NCI-H1930 (cell line): ENCODE data around the gene ZNF189.
A peak's percentile ranks its signal among the peaks of the same experiment; 100 is the strongest.

Experiments
- DNase-seq, 2 experiments: peaks; one replicate each; lab custom pipeline; 2025; lab: John Stamatoyannopoulos, UW

Gene ZNF189

DNA sequence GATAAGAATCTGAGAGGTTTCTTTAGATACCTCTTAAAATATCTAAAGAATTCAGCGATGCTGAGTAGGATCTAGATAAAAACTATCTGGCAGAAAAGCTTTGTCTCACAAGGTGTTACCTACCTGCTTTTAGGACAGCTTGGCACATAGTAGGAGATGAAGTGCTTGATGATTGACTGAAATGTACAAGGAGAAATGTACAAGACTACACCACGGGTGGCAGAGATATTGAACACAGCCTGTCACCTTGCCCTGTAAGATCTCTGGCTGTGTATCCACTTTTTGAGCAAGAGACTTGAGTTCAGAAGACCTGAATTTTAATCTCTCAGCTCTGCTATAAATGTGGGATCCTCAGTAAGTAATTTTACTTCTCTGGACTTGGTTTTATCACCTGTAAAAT is 21.2 kb downstream of the ZNF189 start:
- no peak for DNase-seq

DNA sequence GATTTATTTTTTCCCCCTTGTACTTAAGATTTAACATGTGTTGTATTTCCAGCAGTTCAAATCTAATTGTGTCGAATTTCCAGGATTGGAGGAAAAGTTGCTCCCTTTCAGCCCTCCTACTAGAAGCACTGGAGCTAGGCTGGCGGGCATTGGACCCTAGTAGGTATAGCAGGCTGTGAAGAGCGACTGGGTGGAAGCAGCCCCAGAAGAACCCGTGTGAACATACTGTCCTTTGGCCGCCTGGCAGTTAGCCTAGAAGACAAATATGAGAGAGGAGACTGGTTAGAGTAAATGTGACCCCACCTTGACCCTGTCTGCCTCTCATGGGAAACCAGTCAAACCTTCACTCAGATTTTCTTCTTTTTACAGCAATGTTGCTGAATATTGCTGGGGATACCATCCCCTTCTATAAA is 23.0 kb downstream of the ZNF189 start:
- DNase-seq, result no peak

DNA sequence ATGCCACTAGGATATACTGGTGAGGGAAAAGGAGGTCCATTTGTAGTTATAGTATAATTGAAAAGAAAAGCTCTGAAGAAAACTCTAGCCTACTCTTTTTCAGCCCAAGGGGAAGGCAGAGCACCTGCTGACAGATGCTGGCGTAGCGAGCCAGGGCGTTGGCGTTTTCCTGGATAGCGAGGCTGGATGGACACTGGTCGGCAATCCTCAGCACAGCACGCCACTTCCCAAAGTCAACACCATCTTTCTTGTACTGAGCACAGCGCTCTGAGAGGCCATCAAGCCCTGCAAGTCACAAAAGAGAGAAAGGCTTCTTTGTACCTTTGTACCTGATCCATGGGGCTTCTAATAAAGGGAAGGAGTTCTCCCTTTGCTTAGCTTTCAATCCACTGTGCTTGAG is 28.7 kb downstream of the ZNF189 start:
- no peak for DNase-seq

DNA sequence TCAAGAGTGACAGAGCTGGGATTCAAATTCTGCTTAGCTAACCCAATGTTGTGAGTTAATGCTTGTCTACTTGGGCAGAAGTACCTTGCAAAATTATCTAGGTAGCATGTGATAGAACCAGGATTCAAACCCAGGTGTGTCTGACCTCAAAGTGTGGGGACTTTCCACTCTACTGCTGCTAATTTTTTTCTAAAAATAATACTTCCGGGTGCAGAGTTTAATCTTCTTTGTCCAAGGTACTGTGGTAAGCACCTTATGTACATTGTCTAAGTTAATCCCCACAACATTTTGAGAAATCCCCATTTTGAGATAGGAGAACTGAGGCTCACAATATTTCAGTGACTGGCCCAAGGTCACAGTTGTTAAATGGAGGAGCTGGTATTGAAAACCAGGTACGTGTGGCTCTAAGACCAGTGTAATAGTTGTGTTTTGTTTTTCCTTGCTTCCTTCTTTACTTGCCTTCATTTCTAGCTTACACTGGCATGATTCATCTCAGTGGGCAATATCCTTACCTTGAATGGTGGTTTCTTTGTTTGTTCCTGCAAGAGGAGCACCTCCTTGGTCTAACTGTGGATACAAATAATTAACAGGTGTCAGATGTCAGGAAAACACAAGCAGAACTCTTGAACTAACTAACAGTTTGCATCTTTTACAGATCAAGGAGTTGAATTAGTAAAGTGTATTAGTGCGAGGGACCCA is 29.5 kb downstream of the ZNF189 start:
- DNase-seq, result no peak

DNA sequence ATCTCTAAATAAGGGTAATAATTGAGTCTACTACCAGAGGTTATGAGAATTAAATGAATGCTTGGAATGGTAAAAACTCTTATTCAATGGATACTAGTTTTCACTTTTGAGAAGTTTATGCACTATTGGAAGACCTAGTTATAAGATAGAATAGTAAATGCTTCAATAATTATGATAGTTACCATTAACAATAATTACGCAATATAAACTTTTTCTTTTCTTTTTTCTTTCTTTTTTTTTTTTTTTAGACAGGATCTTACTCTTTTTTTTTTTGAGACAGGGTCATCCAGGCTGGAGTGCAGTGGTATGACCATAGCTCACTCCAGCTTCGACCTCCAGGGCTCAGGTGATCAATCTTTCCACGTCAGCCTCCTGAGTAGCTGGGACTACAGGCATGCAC is 30.3 kb downstream of the ZNF189 start:
- no peak for DNase-seq

DNA sequence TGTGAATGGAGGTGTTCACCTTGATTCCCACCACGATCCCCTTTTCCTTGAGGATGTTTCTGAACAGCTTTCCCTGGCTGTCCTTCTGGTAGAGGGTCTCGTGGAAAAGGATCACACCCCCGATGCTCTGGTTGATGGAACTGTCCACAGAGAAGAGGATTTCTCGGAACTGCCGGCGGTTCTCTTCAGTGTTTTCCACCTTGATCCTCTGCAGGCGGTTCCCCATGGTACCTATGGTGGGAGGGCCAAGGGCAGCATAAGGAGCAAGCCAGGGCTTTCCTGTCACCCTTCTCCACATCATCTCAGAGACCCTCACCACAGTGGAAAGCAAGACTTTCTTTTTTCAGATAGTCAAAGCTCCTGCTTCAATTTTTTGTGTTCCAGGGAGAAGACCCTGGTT is 31.1 kb downstream of the ZNF189 start:
- no peak for DNase-seq

DNA sequence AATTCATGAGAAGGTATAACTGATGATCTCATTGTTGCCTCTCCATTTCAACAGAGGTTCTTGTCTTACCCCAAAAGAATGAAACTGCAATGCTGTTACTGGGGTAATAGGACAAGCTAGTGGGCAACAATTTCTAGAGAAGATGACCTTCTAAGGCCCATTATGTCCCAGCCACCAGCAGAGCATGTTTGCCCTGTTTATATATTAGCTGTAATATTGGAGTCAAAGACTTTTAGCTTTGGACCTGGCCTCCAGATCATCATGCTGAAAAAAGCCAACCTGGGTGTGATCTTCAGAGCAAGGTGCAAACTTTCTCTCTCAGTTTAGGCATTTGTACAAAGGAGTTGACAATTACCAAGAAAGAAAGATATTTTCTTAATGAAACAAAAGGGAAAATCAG is 33.5 kb downstream of the ZNF189 start:
- DNase-seq, result no peak

DNA sequence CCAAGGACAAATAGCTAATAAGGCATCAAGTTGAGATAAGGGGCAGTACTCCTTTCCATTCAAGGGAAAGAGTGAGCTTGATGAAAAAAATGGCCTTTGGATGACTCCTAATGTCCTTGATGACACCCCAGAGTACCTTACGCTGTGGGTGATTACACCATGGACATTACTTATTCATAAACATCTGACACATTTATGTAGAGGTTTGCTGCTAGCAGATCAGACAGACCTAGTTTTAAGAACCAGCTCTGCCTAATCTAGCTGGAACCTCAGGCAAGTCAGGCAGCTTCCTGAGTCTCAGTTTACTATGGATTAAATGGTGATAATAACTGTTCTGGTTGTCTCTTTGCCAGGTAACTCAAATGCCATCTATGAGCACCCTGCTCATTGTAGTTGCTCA is 34.1 kb downstream of the ZNF189 start:
- no peak for DNase-seq

DNA sequence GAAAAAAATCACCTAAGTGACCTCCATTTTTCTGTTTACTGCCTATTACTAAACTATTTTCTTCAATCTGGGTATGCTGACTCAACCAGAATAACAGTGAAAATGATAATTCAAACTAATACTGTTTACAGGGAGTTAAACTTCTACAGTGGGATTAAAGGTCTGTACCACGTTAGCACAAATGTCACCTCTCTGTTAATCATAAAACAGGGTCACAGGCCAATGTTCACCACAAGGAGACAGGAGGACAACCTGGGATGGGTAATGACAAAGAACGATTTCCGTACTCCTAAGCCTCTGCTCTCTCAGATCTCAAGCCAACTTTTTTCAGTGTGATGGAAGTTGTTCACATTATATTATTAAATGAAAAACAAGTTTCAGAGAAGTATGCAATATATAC is 34.6 kb downstream of the ZNF189 start:
- DNase-seq, result no peak

DNA sequence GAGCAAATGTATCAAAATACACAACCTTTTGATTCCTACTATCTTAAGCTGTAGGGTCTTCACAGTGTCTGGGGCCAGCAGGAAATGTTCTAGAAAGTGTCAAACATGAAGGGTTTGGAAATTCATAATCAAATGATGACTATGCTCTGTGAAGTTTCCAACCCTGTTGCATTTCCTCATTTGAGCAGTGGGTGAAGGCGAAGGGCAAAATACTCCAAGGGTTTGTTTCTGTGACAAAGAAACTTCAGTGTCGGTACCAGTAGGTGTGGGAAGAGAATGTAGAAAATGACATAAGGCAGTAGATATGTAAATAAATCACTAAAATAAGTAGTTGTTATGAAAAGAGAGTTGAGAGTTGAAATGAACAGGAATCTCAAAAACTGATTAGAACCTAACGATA is 36.3 kb downstream of the ZNF189 start:
- no peak for DNase-seq

DNA sequence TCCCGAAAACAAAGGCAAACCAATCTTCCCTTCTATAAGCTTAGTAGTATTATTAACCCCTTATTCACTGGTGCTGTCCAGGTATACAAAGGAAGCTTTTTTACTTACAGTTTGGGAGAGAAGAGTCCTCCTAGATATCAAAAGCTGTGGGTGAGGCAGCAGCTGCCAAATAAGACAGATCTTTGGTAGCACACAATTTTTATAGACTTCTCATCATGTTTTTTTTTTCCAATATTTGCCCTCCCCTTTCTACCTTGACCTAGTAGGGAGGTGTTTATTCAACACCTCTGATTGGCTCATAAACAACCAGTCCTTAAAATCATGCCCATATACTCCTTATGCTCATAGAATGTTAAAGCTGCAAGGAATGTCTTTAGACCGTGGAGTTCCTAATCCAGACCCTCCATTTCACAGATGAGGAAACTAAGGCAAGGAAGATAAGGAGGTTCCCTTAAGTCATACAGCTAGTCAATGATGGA is 37.0 kb downstream of the ZNF189 start, which contains the start of gene ALDOB:
TSS of gene ALDOB (minus strand) at position 174 of the 479 bp plus-strand sequence. CDS start 4,887 bp downstream, outside the sequence.
- no peak for DNase-seq

DNA sequence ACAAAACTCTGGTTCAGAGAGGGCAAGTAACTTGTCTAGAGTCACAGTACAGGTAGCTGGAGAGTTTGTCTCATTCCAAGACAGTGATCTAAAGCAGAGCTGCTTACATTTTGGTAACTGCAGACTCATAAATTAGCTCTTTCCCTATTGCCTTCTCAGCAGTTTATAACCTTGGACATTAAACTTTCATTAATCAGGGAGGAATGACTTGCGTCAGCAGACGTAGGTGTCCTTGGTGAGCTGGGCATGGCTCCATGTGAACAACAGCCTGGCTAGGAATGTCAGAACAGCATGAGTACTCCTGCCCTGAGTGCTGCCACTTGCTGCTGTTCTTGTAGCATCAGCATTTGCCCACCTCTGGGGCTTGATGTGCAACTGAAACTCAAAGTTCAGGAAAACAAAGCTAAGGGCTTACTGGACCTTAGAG is 39.2 kb downstream of the ZNF189 start:
- no peak for DNase-seq

DNA sequence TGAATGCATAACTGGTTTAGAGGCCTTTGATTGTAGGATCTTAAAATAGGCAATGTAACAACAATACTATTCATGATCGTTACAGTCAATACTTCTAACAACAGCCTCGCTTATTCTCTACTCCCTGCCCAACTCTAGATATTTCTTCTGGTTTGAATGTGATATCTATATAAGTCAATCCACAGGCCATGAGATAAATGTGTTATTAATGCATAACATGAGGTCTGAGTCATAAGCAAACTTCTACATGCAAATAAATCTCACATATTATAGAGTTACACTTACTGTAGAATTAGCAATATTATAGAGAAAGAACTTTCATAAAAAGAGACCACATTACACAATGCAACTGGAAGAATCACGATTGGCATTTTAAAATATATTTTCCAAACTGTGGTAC is 39.9 kb downstream of the ZNF189 start:
- no peak for DNase-seq

DNA sequence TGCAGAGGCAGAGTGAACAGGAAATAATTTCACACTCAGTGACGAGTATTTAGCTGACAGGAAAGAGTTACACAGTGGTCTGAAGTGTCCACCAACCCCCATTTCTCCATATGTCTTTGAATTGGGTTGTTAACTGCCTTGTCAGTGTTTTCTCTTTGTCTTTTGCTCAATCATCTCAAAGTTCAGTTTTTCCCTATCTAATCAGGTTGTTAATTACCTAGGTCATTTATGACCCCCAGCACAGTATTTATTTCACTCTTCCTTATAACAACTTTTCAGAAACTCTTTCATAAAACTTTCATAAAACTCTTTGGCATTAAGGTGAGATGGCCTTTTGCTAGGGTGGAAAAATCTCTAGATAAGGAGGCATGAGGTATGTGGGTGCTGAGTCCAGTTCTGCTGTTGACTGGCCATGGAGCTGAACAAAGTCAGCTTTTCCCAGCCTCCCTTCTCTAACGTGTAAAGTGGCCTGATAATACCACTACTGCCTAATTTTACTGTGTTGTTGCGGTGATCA is 42.1 kb downstream of the ZNF189 start:
- DNase-seq, result no peak

DNA sequence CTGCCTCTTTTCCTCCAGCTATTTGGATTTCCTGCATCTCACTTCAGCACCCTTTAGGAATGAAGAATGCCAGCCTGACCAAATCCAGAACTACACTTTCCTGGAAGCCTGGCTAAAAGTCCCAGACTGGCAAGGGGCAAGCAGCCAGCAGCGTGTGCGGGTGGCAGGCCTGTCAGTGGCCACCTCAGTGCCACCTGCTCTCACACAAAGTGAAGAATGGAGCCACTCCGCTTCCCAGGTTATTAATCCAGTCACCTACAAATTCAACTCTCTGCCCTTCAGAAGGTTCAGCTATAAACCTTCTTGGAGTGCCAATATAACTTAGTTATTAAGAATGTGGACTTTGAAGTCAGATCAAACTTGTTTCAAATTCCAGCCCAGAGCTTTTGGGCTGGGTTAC is 43.7 kb downstream of the ZNF189 start:
- DNase-seq, result no peak

DNA sequence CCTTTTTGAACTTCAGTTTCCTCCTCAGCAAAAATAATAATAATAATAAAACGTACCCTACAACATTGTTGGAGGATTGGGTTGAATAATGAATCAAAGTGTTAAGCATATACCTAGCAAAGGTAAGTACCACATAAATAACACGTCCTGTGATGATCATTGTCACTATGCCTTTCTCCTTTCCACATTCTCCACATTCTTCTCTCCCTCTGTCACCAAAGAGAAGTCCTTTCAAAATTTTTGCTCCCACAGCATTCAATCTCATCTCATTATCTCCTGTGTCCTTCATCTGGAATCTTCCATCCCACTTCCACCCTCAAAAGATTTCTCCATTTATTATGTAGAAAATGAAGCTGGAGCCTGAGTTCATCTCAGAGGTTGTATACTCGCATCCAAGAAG is 44.1 kb downstream of the ZNF189 start:
- no peak for DNase-seq

DNA sequence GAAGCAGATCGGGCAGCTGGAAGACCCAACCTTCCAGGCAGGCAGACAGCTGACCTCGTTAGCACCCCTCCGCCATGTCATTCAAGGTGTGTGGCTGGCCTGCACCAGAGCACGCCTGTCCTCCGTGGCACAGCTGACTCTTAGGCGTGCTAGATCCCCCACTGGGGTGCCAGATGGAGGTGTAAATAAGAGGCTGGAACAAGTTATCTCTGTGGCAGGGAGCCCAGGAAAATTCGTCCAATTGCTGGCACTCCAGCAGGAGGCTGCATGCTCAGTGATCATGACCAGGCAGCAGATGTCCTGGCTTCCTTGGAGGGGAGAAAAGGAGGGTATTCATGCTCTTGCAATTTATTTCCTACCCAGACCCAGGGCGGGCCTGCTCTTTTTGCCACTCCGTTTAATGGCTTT is 44.7 kb downstream of the ZNF189 start:
- DNase-seq, result no peak

DNA sequence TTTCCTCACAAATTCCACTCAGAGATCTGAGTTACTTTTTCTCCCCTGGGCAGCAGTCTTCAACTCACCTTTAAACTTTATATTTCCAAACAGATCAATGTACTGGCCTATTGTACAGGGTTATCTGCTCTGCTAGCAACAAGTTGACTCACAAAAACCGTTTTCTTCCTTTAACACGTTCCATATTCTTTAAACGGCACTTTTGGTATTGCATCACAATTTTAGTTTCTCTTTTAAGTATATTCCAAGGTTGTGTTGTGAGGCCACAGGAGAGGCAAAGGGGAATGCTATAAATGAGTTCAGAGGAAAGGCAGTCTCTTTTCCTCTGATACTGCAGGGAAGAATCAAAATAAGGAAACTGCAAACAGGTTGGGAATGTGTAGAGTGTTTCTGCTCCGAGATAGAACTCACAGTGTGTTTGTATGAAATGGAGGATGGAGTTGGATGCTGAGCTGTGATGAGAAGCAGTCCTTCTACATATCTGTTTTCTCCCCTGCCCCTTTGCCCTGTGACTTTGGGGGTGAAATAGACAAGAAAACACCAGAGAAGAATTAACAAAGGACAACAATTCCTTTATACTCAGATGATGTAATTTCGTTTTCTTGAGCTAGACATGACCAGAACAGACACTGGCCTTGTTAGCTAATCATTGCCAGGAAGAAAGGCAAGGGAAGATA is 46.8 kb downstream of the ZNF189 start:
- DNase-seq, result no peak

DNA sequence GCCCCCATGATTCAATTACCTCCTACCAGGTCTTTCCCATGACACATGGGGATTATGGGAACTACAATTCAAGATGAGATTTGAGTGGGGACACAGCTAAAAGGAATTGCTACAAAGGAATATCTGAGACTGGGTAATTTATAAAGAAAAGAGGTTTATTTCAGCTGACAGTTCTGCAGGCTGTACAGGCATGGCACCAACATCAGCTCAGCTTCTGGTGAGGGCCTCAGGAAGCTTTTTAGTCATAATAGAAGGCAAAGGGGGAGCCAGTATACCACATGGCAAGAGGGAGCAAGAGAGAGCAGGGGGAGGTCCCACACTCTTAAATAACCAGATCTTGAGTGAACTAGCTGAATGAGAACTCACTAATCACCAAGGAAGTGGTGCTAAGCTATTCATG is 48.1 kb downstream of the ZNF189 start:
- no peak for DNase-seq

DNA sequence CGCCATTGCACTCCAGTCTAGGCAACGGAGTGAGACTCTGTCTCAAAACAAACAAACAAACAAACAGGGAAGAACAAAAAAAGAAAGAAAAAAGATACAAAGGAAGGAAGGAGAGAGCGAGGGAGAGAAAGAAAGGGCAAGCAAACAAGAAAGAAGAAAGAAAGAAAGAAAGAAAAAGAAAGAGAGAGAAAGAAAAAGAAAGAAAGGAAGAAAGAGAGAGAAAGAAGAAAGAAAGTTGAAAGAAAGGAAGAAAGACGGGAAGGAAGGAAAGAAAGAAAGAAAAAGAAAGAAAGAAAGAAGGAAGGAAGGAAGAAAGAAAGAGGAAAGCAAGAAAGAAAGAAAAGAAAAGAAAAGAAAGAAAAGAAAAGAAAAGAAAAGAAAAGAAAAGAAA is 50.0 kb downstream of the ZNF189 start:
- no peak for DNase-seq

DNA sequence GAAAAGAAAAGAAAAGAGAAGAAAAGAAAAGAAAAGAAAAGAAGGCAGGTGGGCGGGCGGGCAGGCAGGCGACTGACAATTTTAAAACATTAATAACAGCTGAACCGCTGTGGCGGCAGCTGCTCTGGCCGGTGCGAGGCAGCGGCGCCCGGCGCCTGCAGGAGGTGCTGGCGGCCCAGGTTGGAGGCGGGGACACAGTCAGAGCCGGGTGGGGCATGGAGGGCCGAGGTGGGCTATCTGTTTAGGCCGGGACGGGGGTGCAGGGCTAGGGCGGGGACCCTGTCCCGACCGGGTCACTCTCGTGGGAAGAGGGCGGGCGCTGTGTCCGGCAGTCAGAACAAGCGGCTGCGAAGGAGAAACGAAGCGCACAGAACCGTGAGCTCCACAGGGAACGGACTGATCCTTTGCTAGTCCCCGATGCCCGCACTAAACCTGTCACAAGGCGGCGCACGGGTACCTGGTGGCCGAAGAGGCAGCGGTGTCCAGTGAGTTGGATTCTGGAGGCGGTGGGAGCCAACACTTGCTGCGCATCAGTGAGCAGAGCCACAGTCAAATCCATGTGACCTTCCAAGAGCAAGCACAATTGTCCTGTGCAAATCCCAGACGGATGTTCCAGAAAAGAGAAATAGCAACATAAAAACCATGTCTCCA is 50.5 kb downstream of the ZNF189 start:
- peak; percentile 68 to 71 for DNase-seq

DNA sequence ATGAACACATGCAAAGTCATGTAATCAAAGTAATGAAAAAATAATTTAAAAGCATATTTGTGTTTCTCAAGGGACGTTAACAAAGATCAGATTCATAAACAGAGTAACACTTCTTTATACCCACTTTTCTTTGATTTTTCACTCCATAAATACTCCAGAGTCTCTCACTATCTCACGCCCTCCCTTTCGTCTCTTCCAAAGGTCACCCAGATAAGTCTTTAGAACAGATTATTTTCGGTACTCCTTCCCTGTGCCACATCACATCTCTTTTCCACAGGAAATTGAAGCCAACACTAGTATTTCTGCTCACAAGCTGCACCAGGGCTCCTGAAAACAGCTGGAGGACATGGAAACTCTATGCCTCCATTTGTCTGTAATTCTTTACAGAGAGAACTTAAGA is 52.3 kb downstream of the ZNF189 start:
- DNase-seq, result no peak

DNA sequence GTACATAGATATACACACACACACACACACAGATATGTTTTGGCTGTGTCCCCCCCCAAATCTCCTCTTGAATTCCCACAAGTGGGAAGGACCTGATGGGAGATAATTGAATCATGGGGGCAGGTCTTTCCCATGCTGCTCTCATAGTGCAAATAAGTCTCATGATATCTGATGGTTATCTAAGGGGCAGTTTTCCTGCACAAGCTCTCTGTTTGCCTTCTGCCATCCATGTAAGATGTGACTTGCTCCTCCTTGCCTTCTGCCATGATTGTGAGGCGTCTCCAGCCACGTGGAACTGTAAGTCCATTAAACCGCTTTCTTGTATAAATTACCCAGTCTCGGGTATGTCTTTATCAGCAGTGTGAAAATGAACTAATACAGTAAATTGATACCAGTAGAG is 52.8 kb downstream of the ZNF189 start:
- DNase-seq, result no peak
